NCI-H2029 (cell line): ENCODE results near the gene TBC1D32.
"Not testable (repeated sequence)": the region's sequence is repeated elsewhere in the genome, so short reads cannot be mapped to it uniquely, and the experiment has no call there.

ENCODE experiments used
- DNase-seq: peaks from one replicate; lab custom pipeline; 2025; lab: John Stamatoyannopoulos, UW

The TBC1D32 gene, protein sequence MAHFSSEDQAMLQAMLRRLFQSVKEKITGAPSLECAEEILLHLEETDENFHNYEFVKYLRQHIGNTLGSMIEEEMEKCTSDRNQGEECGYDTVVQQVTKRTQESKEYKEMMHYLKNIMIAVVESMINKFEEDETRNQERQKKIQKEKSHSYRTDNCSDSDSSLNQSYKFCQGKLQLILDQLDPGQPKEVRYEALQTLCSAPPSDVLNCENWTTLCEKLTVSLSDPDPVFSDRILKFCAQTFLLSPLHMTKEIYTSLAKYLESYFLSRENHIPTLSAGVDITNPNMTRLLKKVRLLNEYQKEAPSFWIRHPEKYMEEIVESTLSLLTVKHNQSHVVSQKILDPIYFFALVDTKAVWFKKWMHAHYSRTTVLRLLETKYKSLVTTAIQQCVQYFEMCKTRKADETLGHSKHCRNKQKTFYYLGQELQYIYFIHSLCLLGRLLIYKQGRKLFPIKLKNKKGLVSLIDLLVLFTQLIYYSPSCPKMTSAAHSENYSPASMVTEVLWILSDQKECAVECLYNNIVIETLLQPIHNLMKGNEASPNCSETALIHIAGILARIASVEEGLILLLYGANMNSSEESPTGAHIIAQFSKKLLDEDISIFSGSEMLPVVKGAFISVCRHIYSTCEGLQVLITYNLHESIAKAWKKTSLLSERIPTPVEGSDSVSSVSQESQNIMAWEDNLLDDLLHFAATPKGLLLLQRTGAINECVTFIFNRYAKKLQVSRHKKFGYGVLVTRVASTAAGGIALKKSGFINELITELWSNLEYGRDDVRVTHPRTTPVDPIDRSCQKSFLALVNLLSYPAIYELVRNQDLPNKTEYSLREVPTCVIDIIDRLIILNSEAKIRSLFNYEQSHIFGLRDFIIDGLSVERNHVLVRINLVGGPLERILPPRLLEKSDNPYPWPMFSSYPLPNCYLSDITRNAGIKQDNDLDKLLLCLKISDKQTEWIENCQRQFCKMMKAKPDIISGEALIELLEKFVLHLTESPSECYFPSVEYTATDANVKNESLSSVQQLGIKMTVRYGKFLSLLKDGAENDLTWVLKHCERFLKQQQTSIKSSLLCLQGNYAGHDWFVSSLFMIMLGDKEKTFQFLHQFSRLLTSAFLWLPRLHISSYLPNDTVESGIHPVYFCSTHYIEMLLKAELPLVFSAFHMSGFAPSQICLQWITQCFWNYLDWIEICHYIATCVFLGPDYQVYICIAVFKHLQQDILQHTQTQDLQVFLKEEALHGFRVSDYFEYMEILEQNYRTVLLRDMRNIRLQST

GRCh38 chr6:121334299-121335086, at the start of gene TBC1D32:
TBC1D32 (minus strand) TSS chr6:121334480; CDS start chr6:121334430, 50 bp downstream.
- peak; percentile 89 for DNase-seq

- no peak for DNase-seq
These were observed 49.2 kb upstream of the TBC1D32 start for GRCh38 chr6:121383478-121383877.

DNA sequence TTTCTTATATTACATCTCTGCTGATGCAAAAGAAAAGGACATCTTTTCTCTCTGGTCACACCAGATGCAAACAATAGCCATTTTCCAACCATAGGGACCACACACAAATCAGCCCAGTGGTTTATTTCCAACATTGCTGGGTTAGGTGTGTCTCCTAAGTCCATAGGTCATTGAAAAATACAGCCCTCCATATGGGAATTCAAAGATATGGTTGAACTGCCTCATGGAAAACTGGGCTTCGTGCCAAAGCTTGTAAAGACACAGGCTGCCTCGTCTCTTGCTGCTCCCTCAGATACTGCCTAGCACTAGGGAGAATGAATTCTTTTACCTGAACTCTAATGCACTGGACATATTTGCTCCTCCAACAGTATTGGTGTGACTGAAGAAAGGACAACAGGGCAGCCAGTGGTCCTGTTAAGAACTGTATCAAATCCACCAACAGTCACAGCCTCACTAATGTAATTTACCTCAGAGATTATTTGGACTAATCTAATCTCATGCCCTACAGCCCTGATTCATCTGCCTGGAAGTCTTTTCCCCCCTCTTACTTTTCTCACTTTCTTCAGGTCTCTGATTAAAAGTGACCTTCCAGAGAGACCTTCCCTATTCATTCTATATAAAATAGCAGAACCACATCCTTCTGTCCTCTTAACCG, 48.3 kb upstream of the TBC1D32 start:
- DNase-seq = no peak

GRCh38 chr6:121376411-121376810, 42.1 kb upstream of the TBC1D32 start:
- no peak for DNase-seq

- not testable (repeated sequence) for DNase-seq
These were observed 39.9 kb upstream of the TBC1D32 start for GRCh38 chr6:121374219-121374618.

- no peak for DNase-seq
These were observed 31.5 kb upstream of the TBC1D32 start for GRCh38 chr6:121365536-121366521.

GRCh38 chr6:121356575-121356974, 22.3 kb upstream of the TBC1D32 start:
- DNase-seq = no peak

- DNase-seq = no peak
These were observed 20.5 kb upstream of the TBC1D32 start for GRCh38 chr6:121354764-121355163.

GRCh38 chr6:121352941-121353340, 18.7 kb upstream of the TBC1D32 start:
- no peak for DNase-seq

DNA sequence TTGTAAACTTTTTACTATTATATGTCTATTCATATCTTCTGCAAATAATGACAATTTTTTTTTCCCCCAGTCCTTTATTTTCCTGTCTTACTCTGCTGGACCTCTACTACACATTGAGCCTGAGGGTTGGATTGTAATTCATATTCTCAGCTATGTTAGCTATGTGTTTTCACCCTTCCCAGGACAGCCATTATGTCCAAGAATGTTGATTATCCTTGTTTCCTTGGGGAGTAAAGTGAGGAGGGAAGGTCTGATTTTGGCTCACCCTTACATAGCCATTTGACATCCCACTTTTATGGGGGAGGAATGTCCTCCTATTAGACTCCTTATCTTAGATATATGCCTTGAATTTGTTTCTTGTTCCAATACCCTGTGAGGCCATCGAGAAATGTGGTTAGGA, 17.6 kb upstream of the TBC1D32 start:
- no peak for DNase-seq

DNA sequence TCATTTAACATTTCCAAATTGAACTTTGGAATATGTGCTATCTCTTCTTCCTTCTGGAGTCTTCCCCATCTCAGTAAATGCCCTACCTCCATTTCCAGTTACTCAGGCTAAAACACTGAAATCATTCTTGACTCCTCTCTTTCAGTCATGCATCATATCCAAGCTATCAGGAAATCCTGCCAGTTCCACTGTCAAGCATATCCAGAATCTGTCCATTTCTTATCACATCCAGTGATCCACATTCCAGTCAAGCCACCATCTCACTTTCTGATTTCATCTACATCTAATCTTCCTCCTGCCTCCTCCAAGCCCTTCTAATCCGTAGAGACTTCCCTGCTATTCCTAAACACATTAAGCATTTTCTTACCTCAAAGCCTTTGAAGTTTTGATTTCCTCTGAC, 15.3 kb upstream of the TBC1D32 start:
- no peak for DNase-seq

DNA sequence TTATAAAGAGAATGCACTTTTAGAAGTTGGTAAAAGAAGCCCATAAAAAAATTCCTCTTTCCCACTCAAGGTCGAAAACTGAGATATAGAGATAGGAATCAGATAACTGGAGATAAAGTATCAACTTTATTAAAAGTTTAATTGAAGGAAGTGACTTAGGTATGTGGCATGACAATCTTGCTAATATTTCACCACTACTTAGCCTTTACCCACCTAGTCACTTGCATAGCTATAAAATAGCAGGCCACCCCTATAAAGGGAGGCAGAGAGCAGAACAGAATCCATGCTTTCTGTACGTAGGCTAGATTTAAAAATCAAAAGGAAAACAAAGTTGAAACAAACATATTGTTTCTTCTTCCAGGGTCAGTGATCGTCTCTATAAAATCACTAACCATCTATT, 13.2 kb upstream of the TBC1D32 start:
- DNase-seq = no peak

- DNase-seq = no peak
These were observed 10.3 kb upstream of the TBC1D32 start for GRCh38 chr6:121344539-121344938.

DNA sequence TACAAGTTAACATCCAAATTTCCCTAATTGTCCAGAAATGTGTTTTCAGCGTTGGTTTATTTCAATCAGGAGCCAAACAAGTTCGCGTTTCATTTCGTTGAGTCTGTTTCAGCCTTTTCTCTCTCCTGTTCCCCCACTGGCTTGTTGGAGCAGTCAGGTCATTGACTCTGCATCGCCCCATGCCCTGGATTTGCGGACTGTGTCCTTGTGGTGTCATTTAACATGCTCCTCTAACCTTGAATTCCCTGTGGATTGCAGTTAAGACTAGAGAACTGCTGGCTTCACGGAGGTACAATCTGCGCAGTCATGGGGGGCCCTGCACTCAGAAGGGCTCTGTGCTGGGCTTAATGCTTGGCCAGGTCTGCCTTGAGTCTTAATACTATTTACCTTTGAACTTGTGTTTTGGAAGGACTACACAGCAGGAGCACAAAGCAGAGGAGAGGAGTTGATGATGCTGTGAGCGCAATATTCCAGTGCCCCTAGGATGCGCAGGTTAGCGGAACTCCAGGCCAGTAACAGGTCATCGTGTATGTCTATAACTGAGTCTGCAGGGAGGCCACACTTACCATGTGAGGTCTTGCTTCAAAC, 5.5 kb upstream of the TBC1D32 start:
- DNase-seq = no peak

GRCh38 chr6:121338956-121339355, 4.7 kb upstream of the TBC1D32 start:
- DNase-seq = no peak

DNA sequence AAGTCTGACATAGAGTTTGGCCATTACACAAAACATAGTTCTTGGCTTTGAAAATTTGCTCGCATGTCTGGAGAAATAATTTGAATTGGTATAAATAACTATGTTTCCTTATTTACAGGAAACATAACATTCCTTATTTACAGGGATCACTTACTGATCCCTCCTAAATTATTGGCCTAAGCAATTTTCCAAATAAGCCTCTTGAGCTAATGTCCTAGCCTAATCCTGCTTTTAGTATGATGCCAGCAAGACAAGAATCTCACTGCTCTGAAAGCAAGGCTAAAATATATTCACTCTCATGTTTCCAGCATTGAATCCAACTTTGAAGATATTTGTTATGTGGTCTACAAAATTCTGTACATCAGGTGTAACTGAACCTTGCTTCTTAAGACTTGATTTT, 4.1 kb upstream of the TBC1D32 start:
- DNase-seq = no peak

- no peak for DNase-seq
These were observed 1.1 kb upstream of the TBC1D32 start for GRCh38 chr6:121335087-121336008.

DNA sequence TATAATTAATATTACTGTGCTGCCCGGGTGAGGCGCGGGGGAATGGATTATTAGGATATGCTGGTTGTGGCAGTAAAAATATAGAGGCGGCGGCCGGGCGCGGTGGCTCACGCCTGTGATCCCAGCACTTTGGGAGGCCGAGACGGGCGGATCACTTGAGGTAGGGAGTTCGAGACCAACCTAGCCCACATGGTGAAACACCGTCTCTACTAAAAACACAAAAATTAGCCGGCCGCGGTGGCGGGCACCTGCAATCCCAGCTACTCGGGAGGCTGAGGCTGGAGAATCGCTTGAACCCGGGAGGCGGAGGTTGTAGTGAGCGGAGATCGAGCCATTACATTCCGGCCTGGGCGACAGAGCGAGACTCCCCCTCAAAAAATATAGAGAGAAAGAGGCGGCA, 586 bp downstream of the TBC1D32 start:
- not testable (repeated sequence) for DNase-seq
